SK-N-SH (cell line): ENCODE results near the gene NUFIP2. TPM values are rescaled to one million over a fixed set of nuclear protein-coding genes. Genes with fewer than 3 reads are reported as not detected.

ENCODE experiments used
- CTCF ChIA-PET: fragments of 300-600, 350-600 bp; formaldehyde crosslinking; extraction: SDS; loops from one replicate; lab custom pipeline; 2021; lab: Yijun Ruan, JAX
- POLR2A ChIA-PET: fragments of 350-600 bp; sonication (Branson Sonifier 250); formaldehyde crosslinking; extraction: SDS; loops from one replicate; lab custom pipeline; 2020; ENCODE audit warnings: antibody characterized with exemption, inconsistent platforms; lab: Yijun Ruan, JAX
- DNase-seq: peaks from one replicate; pipeline ENCODE4 v3.0.0; 2012
- H2AFZ ChIP-seq: fragments of 200-600 bp; sonication (generic); 2 replicates; pipeline ENCODE4 v1.8.1; 2016; ENCODE audit warnings: antibody characterized with exemption, mild to moderate bottlenecking, low read depth
- H3F3A ChIP-seq: fragments of 200-600 bp; sonication (generic); replicated peaks from 2 replicates; pipeline ENCODE3; 2016; ENCODE audit warnings: antibody characterized with exemption, mild to moderate bottlenecking; ENCODE audit not compliant: insufficient read depth
- H3K27ac ChIP-seq, 2 experiments: fragments of 200-500 bp in 1 of 2; fragments of 200-600 bp in 1 of 2; sonication (Bioruptor generic) in 1 of 2; sonication (generic), shearing (Covaris generic) in 1 of 2; 2 replicates each; pipeline versions ENCODE4 v1.5.1 to v1.6.1; 2014 to 2016; ENCODE audit warnings: low read depth in 2 of 2, inconsistent platforms in 1 of 2, low read length in 1 of 2, mild to moderate bottlenecking in 1 of 2, mixed read lengths in 1 of 2
- H3K27me3 ChIP-seq: fragments of 200-600 bp; sonication (generic), shearing (Covaris generic); 2 replicates; pipeline ENCODE4 v1.6.1; 2016; ENCODE audit warnings: mixed run types; ENCODE audit not compliant: insufficient read depth
- H3K36me3 ChIP-seq, 2 experiments: fragments of 200-500 bp in 1 of 2; fragments of 200-600 bp in 1 of 2; sonication (Bioruptor generic) in 1 of 2; sonication (generic) in 1 of 2; replicated peaks in 1 of 2; 2 replicates each; pipeline versions ENCODE3 to v1.5.1; 2014 to 2016; ENCODE audit warnings: low read length in 1 of 2, mild to moderate bottlenecking in 1 of 2; ENCODE audit not compliant: insufficient read depth in 2 of 2, control insufficient read depth in 1 of 2
- H3K4me1 ChIP-seq, 2 experiments: fragments of 200-500 bp in 1 of 2; fragments of 200-600 bp in 1 of 2; sonication (Bioruptor generic) in 1 of 2; sonication (generic), shearing (Covaris generic) in 1 of 2; 2 replicates each; pipeline versions ENCODE4 v1.5.1 to v1.6.1; 2014 to 2016; ENCODE audit warnings: low read depth in 1 of 2, low read length in 1 of 2, mixed run types in 1 of 2; ENCODE audit not compliant: insufficient read depth in 2 of 2, control insufficient read depth in 1 of 2
- H3K4me2 ChIP-seq: fragments of 200-600 bp; sonication (generic), shearing (Covaris generic); 2 replicates; pipeline ENCODE4 v1.6.1; 2017; ENCODE audit warnings: mixed run types
- H3K4me3 ChIP-seq, 2 experiments: fragments of 200-500 bp in 1 of 2; fragments of 200-600 bp in 1 of 2; sonication (Bioruptor generic) in 1 of 2; sonication (generic), shearing (Covaris generic) in 1 of 2; 2 replicates each; pipeline versions ENCODE4 v1.5.1 to v1.8.1; 2014 to 2016; ENCODE audit warnings: low read depth in 2 of 2, inconsistent platforms in 1 of 2, low read length in 1 of 2, mild to moderate bottlenecking in 1 of 2, mixed read lengths in 1 of 2, moderate library complexity in 1 of 2
- H3K79me2 ChIP-seq: fragments of 200-600 bp; sonication (generic); 2 replicates; pipeline ENCODE4 v1.8.1; 2017; ENCODE audit warnings: mild to moderate bottlenecking; ENCODE audit not compliant: insufficient read depth
- H3K9ac ChIP-seq: fragments of 200-600 bp; sonication (generic); 2 replicates; pipeline ENCODE4 v1.6.1; 2017; ENCODE audit warnings: mixed run types
- H3K9me2 ChIP-seq: fragments of 200-600 bp; sonication (generic); 2 replicates; pipeline ENCODE4 v1.6.1; 2017; ENCODE audit warnings: mixed run types
- H3K9me3 ChIP-seq: fragments of 200-600 bp; sonication (generic); 2 replicates; pipeline ENCODE4 v1.6.1; 2017; ENCODE audit warnings: mixed run types, mild to moderate bottlenecking, moderate library complexity
- H4K20me1 ChIP-seq: fragments of 200-600 bp; sonication (generic); 2 replicates; pipeline ENCODE4 v1.6.1; 2017; ENCODE audit warnings: mild to moderate bottlenecking, mixed run types; ENCODE audit not compliant: insufficient read depth
- EP300 ChIP-seq, 2 experiments: IDR thresholded peaks; 2 replicates each; pipeline versions ENCODE4 v1.4.0 to v1.6.1; 2012; ENCODE audit warnings: borderline replicate concordance in 1 of 2, low read depth in 1 of 2, low read length in 1 of 2
- FOSL2 ChIP-seq: IDR thresholded peaks from 2 replicates; pipeline ENCODE4 v1.4.0; 2012; ENCODE audit warnings: low read depth, mild to moderate bottlenecking, moderate library complexity, borderline replicate concordance
- FOXM1 ChIP-seq: IDR thresholded peaks from 2 replicates; pipeline ENCODE4 v1.4.0; 2012; ENCODE audit warnings: low read depth, mild to moderate bottlenecking
- GATA2 ChIP-seq: sonication (generic); formaldehyde crosslinking; IDR thresholded peaks from 2 replicates; pipeline ENCODE4 v1.5.0; 2020; ENCODE audit warnings: mild to moderate bottlenecking, missing genetic modification reagents
- JUND ChIP-seq: IDR thresholded peaks from 2 replicates; pipeline ENCODE4 v1.4.0; 2012
- MEF2A ChIP-seq: IDR thresholded peaks from 2 replicates; pipeline ENCODE4 v1.4.0; 2012; ENCODE audit warnings: low read depth, borderline replicate concordance
- MXI1 ChIP-seq: IDR thresholded peaks from 2 replicates; pipeline ENCODE4 v1.6.1; 2012; ENCODE audit warnings: mild to moderate bottlenecking, low read depth, low read length, improper control_type of control experiment
- NFIC ChIP-seq: IDR thresholded peaks from 2 replicates; pipeline ENCODE4 v1.4.0; 2012; ENCODE audit warnings: borderline replicate concordance
- NRF1 ChIP-seq: IDR thresholded peaks from 2 replicates; pipeline ENCODE4 v1.6.1; 2012; ENCODE audit warnings: low read depth, mild to moderate bottlenecking, low read length
- RCOR1 ChIP-seq: fragments of 150-350 bp; IDR thresholded peaks from 2 replicates; pipeline ENCODE4 v1.6.1; 2017; ENCODE audit warnings: antibody characterized with exemption, low read length
- SIN3A ChIP-seq: IDR thresholded peaks from 2 replicates; pipeline ENCODE4 v1.6.1; 2012; ENCODE audit warnings: low read depth, mild to moderate bottlenecking, low read length, moderate library complexity, borderline replicate concordance
- TAF1 ChIP-seq: IDR thresholded peaks from 2 replicates; pipeline ENCODE4 v1.6.1; 2012; ENCODE audit warnings: low read depth, mild to moderate bottlenecking, low read length, moderate library complexity, borderline replicate concordance
- TEAD4 ChIP-seq: IDR thresholded peaks from 2 replicates; pipeline ENCODE4 v1.4.0; 2012; ENCODE audit warnings: mild to moderate bottlenecking, borderline replicate concordance; ENCODE audit not compliant: insufficient read depth
- WGBS: methylation state at CpG from one replicate; pipeline ENCODE4 v1.1.6; 2017; ENCODE audit warnings: low lambda C conversion rate; 5-methylcytosine and 5-hydroxymethylcytosine counted together
- polyA plus RNA-seq, 3 experiments: library from polyadenylated mRNA; depleted of rRNA; stranded (reverse); fragments of >200 nt; gene quantifications; 2 replicates each; pipeline ENCODE4 v1.2.3, GENCODE V29; 2012
- TF ChIP-seq, protein P1 (sequence below): IDR thresholded peaks from 2 replicates; pipeline ENCODE4 v1.4.0; 2012; ENCODE audit warnings: low read depth, borderline replicate concordance
- TF ChIP-seq, protein P2 (sequence below): fragments of 150-350 bp; IDR thresholded peaks from 2 replicates; pipeline ENCODE4 v1.6.1; 2016; ENCODE audit warnings: mild to moderate bottlenecking, low read depth, low read length
- TF ChIP-seq, protein P3 (sequence below): IDR thresholded peaks from 2 replicates; pipeline ENCODE4 v1.6.1; 2012; ENCODE audit warnings: mild to moderate bottlenecking, low read depth, low read length, moderate library complexity

NUFIP2 gene
- polyA plus RNA-seq, 1 of the 3 experiments (the other 2 are of a cell fraction) = 9.0 TPM

DNA sequence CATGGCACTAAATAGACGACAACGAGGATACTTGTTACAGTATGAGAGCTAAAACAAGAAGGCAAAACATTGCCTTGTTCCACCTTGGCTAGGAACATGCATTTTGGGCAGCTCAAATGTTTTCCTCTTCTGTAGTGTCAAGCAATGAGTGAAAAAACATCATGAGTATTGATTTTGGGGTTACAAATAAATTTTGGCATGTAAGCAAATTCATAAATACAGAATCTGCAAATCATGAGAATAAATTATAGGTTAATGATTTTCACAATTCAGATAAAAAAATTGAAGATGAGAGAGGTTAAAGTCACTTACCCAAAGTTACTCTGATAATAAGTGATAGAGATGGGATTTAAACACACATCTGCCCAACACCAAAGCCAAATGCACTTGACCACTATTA is 28.4 kb upstream of the NUFIP2 start:
- H3K9me2 ChIP-seq = no peaks in the 10 kb centered on the region
- ChIA-PET CTCF (interaction anchor here (0.6 to 1.1 kb wide), 2 partner anchors 9 to 48 kb away, joined by 3 read pairs; no protein-coding TSS in a partner anchor), POLR2A (no interaction called here)
- H3K4me3 ChIP-seq = no peak overlapping the region
- TF ChIP-seq JUND (no peak), FOXM1 (no peak), NFIC (no peak), NRF1 (no peak), FOSL2 (no peak), TAF1 (no peak), TEAD4 (no peak), GATA2 (CRISPR knock-in tag) (no peak), EP300 (IDR thresholded peaks at IDR 0.05; ENCODE audit: borderline replicate concordance in 1 of 2, low read depth in 1 of 2, low read length in 1 of 2) (no peak), RCOR1 (no peak), MEF2A (no peak), MXI1 (no peak), SIN3A (no peak)
- TF ChIP-seq, protein P1, sequence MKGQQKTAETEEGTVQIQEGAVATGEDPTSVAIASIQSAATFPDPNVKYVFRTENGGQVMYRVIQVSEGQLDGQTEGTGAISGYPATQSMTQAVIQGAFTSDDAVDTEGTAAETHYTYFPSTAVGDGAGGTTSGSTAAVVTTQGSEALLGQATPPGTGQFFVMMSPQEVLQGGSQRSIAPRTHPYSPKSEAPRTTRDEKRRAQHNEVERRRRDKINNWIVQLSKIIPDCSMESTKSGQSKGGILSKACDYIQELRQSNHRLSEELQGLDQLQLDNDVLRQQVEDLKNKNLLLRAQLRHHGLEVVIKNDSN = no peak
- TF ChIP-seq, protein P2, sequence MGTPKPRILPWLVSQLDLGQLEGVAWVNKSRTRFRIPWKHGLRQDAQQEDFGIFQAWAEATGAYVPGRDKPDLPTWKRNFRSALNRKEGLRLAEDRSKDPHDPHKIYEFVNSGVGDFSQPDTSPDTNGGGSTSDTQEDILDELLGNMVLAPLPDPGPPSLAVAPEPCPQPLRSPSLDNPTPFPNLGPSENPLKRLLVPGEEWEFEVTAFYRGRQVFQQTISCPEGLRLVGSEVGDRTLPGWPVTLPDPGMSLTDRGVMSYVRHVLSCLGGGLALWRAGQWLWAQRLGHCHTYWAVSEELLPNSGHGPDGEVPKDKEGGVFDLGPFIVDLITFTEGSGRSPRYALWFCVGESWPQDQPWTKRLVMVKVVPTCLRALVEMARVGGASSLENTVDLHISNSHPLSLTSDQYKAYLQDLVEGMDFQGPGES = no peak
- TF ChIP-seq, protein P3, sequence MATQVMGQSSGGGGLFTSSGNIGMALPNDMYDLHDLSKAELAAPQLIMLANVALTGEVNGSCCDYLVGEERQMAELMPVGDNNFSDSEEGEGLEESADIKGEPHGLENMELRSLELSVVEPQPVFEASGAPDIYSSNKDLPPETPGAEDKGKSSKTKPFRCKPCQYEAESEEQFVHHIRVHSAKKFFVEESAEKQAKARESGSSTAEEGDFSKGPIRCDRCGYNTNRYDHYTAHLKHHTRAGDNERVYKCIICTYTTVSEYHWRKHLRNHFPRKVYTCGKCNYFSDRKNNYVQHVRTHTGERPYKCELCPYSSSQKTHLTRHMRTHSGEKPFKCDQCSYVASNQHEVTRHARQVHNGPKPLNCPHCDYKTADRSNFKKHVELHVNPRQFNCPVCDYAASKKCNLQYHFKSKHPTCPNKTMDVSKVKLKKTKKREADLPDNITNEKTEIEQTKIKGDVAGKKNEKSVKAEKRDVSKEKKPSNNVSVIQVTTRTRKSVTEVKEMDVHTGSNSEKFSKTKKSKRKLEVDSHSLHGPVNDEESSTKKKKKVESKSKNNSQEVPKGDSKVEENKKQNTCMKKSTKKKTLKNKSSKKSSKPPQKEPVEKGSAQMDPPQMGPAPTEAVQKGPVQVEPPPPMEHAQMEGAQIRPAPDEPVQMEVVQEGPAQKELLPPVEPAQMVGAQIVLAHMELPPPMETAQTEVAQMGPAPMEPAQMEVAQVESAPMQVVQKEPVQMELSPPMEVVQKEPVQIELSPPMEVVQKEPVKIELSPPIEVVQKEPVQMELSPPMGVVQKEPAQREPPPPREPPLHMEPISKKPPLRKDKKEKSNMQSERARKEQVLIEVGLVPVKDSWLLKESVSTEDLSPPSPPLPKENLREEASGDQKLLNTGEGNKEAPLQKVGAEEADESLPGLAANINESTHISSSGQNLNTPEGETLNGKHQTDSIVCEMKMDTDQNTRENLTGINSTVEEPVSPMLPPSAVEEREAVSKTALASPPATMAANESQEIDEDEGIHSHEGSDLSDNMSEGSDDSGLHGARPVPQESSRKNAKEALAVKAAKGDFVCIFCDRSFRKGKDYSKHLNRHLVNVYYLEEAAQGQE = no peak
- DNase-seq = no peak
- H3K27me3 ChIP-seq = no peaks in the 10 kb centered on the region; the same call in 1 of the 2 replicates
- 56% methylated on average over 2 of the region's 2 CpGs for WGBS
- H3K9me3 ChIP-seq = no peaks in the 10 kb centered on the region
- no peak overlapping the region for H3K4me2 ChIP-seq
- no peak overlapping the region for H3K27ac ChIP-seq
- H3K9ac ChIP-seq = no peak overlapping the region
- H4K20me1 ChIP-seq = no peaks in the 10 kb centered on the region
- H3F3A ChIP-seq = no peaks in the 10 kb centered on the region
- no peaks in the 10 kb centered on the region for H3K36me3 ChIP-seq
- H2AFZ ChIP-seq = no peak overlapping the region
- no peaks in the 10 kb centered on the region for H3K4me1 ChIP-seq
- no peaks in the 10 kb centered on the region for H3K79me2 ChIP-seq
